ENCODE data around the gene CARD10.

CARD10 gene

GRCh38 chr22:37503850-37504249, 15.4 kb downstream of the CARD10 start:
- no peak for DNase-seq (ENCODE audit: low read depth, low spot score)

GRCh38 chr22:37503183-37503683, 16.0 kb downstream of the CARD10 start:
- DNase-seq (ENCODE audit: low read depth, low spot score): no peak

- DNase-seq (ENCODE audit: low read depth, low spot score): no peak
Observed at GRCh38 chr22:37502342-37503182, 16.7 kb downstream of the CARD10 start.

GRCh38 chr22:37501610-37502341, 17.4 kb downstream of the CARD10 start:
- peak; percentile 68 for DNase-seq (ENCODE audit: low read depth, low spot score)

GRCh38 chr22:37500745-37501609, 18.2 kb downstream of the CARD10 start:
- DNase-seq (ENCODE audit: low read depth, low spot score): peak; percentile 48

GRCh38 chr22:37499789-37500540, 19.2 kb downstream of the CARD10 start:
- no peak for DNase-seq (ENCODE audit: low read depth, low spot score)

GRCh38 chr22:37499027-37499707, 20.0 kb downstream of the CARD10 start:
- DNase-seq (ENCODE audit: low read depth, low spot score): no peak

GRCh38 chr22:37498289-37498909, 20.8 kb downstream of the CARD10 start:
- DNase-seq (ENCODE audit: low read depth, low spot score): no peak

GRCh38 chr22:37497062-37497599, 22.1 kb downstream of the CARD10 start:
- no peak for DNase-seq (ENCODE audit: low read depth, low spot score)

- no peak for DNase-seq (ENCODE audit: low read depth, low spot score)
Observed at GRCh38 chr22:37496651-37497050, 22.6 kb downstream of the CARD10 start.

GRCh38 chr22:37493979-37494378, 25.2 kb downstream of the CARD10 start:
- no peak for DNase-seq (ENCODE audit: low read depth, low spot score)

GRCh38 chr22:37492428-37493344, 26.5 kb downstream of the CARD10 start:
- no peak for DNase-seq (ENCODE audit: low read depth, low spot score)

GRCh38 chr22:37491559-37492427, 27.4 kb downstream of the CARD10 start:
- DNase-seq (ENCODE audit: low read depth, low spot score): no peak

GRCh38 chr22:37491106-37491505, 28.1 kb downstream of the CARD10 start:
- DNase-seq (ENCODE audit: low read depth, low spot score): no peak

- DNase-seq (ENCODE audit: low read depth, low spot score): no peak
Observed at GRCh38 chr22:37489983-37490382, 29.2 kb downstream of the CARD10 start.

GRCh38 chr22:37488337-37489135, 30.7 kb downstream of the CARD10 start:
- no peak for DNase-seq (ENCODE audit: low read depth, low spot score)

- DNase-seq (ENCODE audit: low read depth, low spot score): no peak
Observed at GRCh38 chr22:37487571-37487970, 31.6 kb downstream of the CARD10 start.
